Stimulated activated CD8-positive, alpha-beta memory T cell treated with anti-CD3 and anti-CD28 coated beads, Interleukin-7, amount 100 ng/mL, for 1 hour (primary cell): ENCODE measurements around the gene UGP2.
"Not testable (repeated sequence)": the region's sequence is repeated elsewhere in the genome, so short reads cannot be mapped to it uniquely, and the experiment has no call there.

ENCODE experiments used
- DNase-seq, 2 donors: peaks; one replicate each; pipeline ENCODE4 v3.0.0-alpha.2; 2020; ENCODE audit warnings: low read depth in 2 of 2

The UGP2 gene

DNA sequence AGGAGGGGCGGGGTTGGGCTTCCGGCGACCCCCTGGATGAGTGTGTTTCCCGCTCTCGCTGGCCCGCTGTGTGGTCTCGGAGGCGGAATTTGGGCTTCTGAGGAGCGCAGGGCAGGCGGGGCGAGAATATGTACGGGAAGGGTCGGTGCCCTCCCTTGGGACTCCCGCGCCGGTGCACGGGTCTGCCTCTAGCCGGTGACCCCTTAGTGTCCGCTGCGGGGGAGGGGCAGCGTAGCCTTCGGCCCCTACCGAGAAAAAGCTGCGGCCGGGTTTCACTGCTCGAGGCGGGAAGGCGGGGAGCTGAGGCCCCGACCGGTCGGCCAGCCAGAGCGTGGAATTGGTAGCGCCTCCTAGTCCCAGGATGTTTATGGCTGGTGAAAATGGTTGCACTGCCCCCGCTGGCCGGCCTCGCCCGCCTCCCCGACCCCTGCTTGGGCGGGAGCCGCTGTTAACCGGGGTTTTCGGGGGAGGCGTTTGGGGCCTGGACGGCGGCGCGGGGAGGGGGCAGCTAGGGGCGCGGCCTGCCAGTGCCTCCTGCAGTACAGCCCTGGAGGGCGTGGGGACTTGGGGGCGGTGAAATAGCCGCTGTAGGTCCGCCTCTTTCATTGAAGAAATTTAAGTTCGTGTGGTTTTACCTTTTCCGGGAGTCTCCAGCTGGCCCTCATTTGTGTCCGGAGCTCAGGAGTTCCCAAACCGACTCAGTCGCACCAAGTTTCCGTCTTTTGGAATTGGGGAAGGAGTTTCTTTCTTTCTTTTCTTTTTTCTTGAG is at the start of gene UGP2:
TSS of gene UGP2 (plus strand) at position 643 of the 769 bp plus-strand sequence. CDS start 290 bp downstream, outside the sequence.
- peak; percentile 64 to 68 for DNase-seq

DNA sequence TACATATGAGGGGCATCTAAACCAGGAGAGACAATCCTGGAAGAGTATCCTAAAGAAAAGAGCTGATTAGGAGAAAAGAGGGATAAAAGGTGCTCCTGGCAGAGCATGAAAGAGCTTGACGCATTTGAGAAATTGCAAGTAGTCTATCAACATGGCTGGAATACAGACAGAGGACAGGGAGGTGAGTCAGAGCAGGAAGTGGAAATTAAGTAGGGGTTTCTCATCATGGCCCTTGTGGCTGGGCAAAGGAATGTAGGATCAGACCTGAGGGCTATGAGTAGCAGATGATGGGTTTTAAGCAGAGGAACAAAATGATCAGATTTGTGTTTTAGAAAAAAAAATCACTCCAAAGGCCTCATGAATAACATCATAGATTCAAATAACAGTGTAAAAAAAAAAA is 49.2 kb upstream of the UGP2 start:
- no peak for DNase-seq

DNA sequence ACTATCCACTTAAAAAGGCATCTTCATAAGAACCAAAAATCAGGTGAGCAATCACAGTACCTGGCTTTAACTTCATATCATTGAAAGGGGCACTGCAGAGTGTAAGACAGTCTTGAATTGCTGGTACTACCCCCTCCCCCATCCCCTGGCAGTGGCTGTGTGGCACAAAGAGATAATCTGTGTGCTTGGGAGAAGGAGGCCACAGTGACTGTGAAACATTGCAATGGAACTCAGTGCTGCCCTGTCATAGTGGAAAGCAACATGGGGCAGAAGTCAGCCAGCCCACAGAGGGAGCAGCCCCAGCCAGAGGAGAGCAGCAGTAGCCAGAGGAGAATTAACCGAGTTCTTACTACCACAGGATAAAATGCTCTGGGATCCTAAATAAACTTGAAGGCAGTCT is 45.3 kb upstream of the UGP2 start:
- no peak for DNase-seq

DNA sequence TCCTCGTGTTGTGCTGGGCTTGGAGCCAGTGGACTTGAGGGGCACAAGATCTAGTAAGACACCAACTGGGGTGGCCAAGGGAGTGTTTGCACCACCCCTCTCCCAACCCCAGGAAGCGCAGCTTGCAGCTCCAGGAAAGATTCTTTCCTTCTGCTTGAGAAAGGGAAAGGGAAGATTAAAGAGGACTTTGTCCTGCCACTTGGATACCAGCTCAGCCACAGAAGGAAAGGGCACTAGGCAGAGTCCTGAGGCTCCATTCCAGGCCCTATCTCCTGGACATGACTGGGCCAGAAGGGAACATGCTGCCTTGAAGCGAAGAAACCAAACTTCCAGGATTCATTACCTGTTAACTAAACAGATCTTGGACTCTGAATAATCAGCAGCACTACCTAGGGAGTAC is 44.9 kb upstream of the UGP2 start:
- DNase-seq = no peak

DNA sequence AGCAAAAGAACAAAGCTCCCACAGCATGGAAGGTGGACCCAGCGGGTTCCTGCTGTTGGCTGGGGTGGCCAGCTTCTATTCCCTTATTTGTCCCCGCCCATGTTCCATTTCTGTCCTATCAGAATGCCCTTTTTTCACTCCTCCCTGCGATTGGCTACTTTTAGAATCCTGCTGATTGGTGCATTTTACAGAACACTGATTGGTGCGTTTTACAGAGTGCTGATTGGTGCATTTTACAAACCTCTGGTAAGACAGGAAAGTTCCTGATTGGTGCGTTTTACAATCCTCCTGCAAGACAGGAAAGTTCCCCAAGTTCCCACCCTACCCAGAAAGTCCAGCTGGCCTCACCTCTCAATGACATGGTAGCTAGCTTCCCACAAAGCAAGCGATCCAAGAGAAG is 40.2 kb upstream of the UGP2 start:
- DNase-seq = no peak

DNA sequence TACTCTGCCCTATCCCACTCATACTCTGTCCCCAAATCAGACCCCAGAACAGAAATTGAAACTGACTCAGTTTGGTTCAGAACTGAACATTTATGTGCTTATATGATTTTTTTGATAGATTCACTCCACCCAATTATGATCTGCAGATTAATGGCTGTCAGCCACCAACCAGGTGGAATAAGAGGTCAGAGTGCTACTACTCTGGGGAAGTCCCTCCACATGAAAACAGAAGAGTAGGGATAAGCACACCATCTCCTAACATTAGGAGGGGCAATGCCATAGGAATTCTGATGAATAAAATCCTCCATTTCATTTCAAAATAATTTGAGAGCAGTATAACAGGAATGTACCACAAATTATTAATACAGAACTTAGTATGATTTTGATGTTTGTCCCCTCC is 36.3 kb upstream of the UGP2 start:
- DNase-seq = no peak

DNA sequence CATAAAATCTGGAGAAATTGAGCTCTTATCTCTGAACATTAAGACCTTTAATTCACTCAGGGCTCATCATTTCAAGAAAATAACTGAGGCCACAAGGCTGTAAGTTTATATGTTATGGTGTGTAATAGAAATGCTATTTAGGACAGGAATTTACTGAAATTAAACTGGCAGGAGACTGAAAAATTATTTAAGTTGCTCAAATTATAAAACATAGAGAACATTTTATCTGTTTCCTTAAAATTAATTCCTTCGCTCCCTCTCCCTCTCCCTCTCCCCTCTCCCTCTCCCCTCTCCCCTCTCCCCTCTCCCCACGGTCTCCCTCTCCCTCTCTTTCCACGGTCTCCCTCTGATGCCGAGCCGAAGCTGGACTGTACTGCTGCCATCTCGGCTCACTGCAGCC is 33.7 kb upstream of the UGP2 start:
- DNase-seq = not testable (repeated sequence)

DNA sequence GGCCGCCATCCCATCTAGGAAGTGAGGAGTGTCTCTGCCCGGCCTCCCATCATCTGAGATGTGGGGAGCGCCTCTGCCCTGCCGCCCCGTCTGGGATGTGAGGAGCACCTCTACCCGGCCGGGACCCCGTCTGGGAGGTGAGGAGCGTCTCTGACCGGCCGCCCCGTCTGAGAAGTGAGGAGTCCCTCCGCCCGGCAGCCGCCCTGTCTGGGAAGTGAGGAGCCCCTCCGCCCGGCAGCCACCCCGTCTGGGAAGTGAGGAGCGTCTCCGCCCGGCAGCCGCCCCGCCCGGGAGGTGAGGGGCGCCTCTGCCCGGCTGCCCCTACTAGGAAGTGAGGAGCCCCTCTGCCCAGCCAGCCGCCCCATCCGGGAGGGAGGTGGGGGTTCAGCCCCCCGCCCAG is 32.8 kb upstream of the UGP2 start:
- DNase-seq = not testable (repeated sequence)

DNA sequence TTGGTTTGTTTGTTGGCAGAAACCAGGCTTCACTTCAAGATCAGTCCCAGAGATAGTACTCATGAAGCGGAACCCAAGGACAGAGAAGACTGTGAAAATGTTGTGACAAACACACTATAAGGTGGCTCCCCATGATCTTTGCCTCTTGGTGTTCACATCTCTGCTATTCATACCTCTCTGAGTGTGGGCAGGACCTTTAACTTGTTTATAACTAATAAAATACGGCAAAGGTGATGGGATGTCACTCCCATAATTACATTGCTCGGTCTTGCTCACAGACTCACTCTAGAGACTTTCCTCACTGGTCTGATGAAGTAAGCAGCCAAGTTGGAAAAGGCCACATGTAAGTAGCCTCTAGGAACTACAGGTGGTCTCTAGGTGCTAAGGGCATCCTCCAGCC is 30.6 kb upstream of the UGP2 start:
- DNase-seq = no peak

DNA sequence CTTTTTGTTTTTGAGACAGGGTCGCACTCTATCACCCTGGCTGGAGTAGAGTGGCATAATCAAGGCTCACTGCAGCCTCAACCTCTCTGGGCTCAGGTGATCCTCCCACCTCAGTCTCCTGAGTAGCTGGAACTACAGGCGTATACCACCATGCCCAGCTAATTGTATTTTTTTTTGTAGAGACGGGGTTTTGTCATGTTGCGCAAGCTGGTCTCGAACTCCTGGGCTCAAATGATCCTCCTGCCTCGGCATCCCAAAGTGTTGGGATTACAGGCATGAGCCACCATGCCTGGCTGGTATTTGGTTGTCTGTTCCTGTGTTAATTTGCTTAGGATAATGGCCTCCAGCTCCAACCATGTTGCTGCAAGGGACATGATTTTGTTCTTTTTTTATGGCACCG is 29.8 kb upstream of the UGP2 start:
- DNase-seq = not testable (repeated sequence)

DNA sequence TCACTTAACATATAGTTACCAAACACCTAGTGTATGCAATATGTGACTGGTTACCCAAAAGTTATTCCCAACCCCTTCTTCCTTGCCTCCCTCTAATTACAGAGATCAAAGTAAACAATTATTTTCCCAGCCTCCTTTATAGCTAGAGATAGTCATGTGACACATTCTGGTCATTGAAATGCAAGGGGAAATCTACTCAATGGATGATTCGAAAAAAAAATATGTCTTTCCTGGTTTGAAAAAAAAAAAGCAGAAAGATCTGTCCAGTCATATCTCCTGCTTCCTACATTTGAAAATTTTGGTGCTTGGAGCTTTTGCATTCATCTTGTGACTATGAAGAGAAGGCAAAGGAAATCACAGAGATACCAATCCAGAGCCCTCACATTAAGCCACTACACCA is 27.6 kb upstream of the UGP2 start:
- DNase-seq = no peak

DNA sequence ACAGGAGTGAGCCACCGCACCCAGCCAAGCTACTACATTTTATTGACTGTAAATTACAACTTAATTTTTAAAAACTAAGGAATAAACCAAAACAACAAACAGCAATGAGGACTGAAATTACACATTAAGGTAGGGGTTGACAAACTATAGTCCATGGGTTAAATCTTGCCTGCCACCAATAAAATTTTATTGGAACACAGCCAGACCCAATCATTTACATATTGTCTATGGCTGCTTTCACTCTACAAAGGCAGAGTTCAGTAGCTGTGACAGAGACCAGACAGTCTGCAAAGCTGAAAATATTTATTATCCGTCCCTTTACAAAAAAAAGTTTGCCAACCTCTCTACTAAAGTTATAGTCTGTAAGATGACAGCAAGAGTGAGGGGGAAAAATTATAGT is 24.3 kb upstream of the UGP2 start:
- DNase-seq = no peak

DNA sequence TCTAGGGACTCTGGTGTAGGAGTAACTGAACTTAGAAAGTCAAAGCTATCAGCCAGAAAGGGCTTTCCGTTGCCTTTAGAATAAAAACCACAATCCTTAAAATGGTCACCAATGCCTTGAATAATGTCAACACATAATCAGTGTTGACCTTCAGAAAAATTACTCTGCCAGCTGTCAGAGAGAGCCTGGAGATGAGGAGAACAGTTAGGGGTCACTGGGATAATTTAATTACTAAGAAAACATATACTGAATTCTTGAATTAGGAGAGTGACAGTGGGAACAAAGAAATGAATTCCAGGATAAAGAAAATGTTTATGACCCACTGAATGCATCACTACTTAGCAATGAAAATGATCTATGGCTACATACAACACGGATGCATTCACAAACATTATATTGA is 23.4 kb upstream of the UGP2 start:
- DNase-seq = no peak

DNA sequence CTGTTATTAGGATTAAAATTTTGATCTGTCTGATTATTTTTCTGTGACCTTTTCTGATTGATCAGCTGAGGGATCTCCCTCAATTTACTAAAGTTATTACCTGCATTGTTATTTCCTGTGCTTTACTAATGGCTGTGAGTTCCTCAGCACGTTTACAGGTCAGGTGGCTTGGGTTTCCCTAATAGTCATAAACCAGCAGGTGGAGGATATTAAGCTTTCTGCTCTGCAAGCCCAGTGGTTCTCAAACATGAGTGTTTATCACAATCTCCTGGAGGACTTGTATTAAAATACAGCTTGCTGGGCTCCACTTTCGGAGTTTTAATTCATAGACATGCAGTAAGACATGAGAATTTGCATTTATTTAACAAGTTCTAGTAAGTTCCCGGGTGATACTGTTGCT is 22.4 kb upstream of the UGP2 start:
- no peak for DNase-seq

DNA sequence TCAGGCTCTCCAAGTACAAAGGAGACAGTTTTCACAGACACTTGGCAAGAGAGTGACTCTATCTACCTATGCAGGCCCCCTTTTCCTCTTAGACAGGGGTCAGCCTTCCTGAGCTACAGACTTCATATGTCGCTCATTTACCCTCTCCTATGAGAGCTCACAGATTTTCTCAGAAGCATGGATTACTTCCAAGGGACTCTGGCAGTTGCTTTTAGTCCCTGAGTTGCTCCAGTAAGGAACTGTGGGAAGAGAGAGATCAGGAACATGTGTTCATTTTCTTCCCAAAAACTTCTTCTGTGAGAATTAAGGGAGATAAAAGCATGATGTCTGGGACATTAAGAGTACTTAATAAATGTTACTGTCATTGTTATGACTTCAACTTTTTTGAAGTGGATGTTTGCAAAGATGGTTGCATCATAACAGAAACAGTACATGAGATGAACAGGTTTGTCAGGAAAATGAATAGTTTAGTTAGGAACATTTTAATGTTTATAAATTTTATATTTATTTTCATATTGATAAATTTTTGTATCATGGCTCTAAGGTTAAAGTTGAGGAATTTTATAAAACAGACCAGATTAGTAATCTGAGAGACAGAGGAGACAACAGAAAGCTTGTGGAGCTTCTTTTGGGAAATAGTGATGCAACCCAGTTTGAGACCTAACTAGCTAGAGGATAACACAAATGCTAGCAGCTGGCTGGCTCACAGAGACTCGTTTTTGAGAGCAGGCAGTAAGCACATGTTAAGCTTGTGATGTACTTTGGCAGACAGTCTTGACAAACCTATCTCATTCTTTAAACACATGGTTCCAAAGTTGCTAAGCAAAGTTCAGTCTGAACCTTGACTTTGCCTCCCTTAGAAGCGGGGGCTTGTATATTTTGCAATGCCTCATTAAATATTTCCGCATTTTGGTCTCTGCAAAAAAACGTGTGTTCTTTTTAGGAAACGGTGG is 21.7 kb upstream of the UGP2 start:
- DNase-seq = no peak

DNA sequence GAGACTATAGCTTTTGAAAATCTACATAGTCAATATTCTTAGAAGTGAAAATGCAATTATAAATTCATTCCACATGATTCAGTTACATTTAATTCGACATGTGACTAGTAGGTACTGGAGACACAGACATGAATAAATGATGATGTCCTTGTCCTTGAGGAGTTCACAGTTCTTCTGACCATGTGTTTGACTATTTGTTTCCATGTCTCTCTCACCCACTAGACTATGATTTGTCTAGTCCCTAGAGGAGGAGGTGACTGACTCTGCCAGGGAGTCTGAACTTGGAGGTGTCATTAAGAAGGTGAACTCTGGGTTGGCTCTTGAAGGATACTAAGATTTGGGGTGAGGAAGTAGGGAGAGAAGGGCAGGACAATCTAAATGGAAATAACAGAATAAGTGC is 20.7 kb upstream of the UGP2 start:
- DNase-seq = no peak

DNA sequence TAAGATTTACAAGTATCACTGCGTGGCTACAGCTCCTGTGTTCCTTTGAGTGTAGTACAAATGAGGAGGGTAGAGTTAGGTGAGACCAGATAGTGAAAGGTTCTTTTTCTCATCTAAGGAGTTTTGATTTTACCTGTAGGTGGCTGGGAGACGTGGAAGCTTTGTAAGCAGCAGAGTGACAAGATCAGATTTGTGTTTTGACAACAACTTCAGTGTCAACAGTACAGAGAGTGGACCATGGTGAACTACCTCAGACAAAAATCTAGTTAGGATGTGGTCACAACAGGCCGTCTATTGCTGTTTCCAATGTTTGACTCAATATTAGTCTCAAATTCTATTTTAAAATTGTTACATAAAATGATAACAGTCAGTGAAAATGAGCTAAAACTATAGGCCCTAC is 20.3 kb upstream of the UGP2 start:
- no peak for DNase-seq

DNA sequence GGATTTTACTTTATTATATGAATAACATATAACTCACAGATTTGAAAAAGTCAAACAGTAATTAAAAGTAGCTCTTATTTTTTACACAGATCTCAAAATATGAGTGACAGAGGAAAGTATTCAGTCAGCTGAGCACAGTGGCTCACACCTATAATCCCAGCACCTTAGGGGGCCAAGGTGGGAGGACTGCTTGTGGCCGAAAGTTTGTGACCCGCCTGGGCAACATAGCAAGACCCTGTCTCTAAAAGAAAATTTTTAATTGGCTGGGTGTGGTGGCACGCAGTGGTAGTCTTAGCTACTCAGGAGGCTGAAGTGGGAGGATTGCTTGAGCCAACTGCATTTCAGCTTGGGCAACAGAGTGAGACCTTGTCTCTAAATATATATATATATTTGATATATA is 19.2 kb upstream of the UGP2 start:
- DNase-seq = no peak

DNA sequence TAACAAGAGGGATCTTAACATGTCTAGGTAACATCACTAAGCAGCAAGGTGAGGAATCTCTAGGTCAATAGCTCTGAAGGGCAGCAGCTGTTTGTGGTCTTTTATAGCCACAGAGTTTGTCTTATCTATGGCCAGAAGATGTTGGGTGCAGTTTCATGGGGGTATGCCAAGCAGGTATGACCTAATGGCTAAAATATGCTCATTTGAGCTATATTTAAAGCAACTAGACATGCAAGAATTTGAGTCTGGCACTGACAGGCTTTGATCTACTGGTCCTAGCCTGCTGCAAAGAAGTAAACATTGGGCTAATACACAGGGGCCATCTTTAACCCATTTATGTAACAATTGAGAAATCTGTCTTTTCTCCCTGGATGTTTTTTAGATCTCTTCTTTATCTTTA is 13.9 kb upstream of the UGP2 start:
- DNase-seq = no peak

DNA sequence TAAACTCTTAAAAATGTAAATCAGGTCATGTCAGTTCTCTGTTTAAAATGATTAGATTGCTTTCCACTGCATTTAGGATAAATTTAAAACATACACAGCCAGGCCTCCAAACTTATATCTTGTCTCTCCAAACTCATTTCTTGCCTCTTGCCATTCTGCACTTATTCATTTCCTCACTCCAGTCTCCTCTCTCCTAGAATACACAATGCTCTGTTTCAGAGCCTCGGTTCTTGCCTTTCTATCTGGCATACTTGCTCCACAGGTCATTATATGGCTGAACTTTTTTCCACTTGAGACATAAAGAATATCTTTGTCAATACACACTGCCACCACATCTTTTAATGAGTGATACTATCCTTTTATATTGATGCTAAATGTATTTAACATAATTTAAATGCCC is 10.5 kb upstream of the UGP2 start:
- no peak for DNase-seq

DNA sequence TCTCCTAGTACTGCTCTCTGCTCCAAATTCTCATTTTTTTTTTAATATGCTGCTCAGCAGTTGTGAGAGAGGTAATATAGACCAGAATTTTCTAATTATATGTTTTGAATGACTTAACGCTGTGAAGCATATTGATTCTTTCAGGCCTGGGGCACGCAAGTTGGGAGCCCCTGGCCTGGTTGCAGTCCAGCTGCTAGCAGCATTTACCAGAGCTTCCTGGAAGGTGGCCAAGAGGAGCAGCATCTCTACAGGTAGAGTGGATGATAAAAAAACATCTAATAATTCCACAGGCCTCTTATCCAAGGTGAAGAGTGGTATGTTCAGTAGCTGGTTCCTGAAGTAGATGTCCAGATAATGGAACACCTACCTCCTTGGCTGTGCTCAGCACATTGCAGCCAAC is 7.3 kb upstream of the UGP2 start:
- no peak for DNase-seq

DNA sequence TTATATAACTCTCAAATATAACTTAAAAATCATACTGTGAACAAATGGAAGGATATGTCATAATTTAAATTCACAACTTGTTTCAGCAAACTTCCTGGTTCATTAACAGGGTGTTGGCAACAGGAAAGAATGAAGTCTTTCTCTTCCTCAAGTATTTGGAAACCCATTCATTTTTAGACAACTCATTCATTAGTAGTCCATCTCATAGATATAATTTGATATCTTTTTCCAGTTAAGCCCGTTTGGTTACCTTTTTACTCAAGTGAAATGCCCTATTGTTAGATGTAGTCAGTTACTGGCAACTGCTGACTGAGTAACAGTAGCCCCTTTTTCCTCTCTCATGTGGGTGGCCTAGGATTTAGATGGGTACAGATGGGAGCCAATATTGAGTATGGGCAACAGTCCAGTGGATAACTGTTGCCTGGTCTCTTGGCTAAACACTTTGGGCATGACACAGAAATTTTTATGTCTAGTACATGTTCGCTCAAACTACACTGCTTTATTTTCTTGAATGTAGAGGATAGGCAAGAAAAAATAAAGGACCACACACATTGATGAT is 4.6 kb upstream of the UGP2 start:
- no peak for DNase-seq
